T-cell (primary cell): ENCODE data around the gene TCERG1L. TPM values are rescaled to one million over a fixed set of nuclear protein-coding genes. Genes with fewer than 3 reads are reported as not detected.

Experiments used
- ATAC-seq, 4 experiments: fragments of 200-7000 bp in 3 of 4; fragments of 150-1000 bp in 1 of 4; cut with Tn5 transposase; replicated peaks in 1 of 4; 1 replicate in 3 of 4; 2 replicates in 1 of 4; pipeline ENCODE4 v1.10.0; 2021; ENCODE audit warnings: moderate library complexity in 3 of 4, mild to moderate bottlenecking in 2 of 4, moderate number of reproducible peaks in 1 of 4
- CTCF ChIA-PET, 2 donors: fragments of 300-600 bp; sonication (Branson Sonifier 250); formaldehyde crosslinking; loops; one replicate each; lab custom pipeline; 2022; ENCODE audit warnings: antibody characterized with exemption in 2 of 2; lab: Charles Lee
- POLR2A ChIA-PET, 2 donors: fragments of 300-600 bp; sonication (Branson Sonifier 250); formaldehyde crosslinking; loops; one replicate each; lab custom pipeline; 2022; ENCODE audit warnings: antibody characterized with exemption in 2 of 2; lab: Charles Lee
- DNase-seq, 35 experiments: peaks; one replicate each; pipeline versions ENCODE4 v3.0.0 to v3.0.0-alpha.2; 2013 to 2023
- H3K27ac ChIP-seq: one replicate; pipeline ENCODE4 v1.5.1; 2013; ENCODE audit warnings: low read length
- H3K27me3 ChIP-seq, 2 experiments: replicated peaks in 1 of 2; 1 replicate in 1 of 2; 2 replicates in 1 of 2; pipeline versions ENCODE4 v1.6.1 to v1.7.0; 2013; ENCODE audit warnings: low read length in 1 of 2, mixed read lengths in 1 of 2; ENCODE audit not compliant: control insufficient read depth in 2 of 2, insufficient read depth in 2 of 2; ENCODE audit errors: extremely low read depth in 1 of 2
- H3K36me3 ChIP-seq, 2 donors: 1 replicate in 1 of 2; 2 replicates in 1 of 2; pipeline versions ENCODE4 v1.6.1 to v1.7.0; 2013; ENCODE audit warnings: low read length in 1 of 2; ENCODE audit not compliant: control insufficient read depth in 2 of 2, insufficient read depth in 1 of 2; ENCODE audit errors: extremely low read depth in 1 of 2
- H3K4me1 ChIP-seq, 2 experiments: 1 replicate in 1 of 2; 2 replicates in 1 of 2; pipeline versions ENCODE4 v1.6.1 to v1.7.0; 2013; ENCODE audit warnings: low read length in 2 of 2, mixed read lengths in 1 of 2; ENCODE audit not compliant: insufficient read depth in 2 of 2, control insufficient read depth in 1 of 2; ENCODE audit errors: extremely low read depth in 1 of 2
- H3K4me3 ChIP-seq, 2 donors: 1 replicate in 1 of 2; 2 replicates in 1 of 2; pipeline versions ENCODE4 v1.5.1 to v1.7.0; 2013; ENCODE audit warnings: mild to moderate bottlenecking in 2 of 2, low read length in 1 of 2, moderate library complexity in 1 of 2; ENCODE audit not compliant: control insufficient read depth in 1 of 2; ENCODE audit errors: extremely low read depth in 1 of 2
- H3K9me3 ChIP-seq: 2 replicates; pipeline ENCODE4 v1.7.0; 2013
- H3K27ac Mint-ChIP-seq, 2 donors: one replicate each; pipeline ENCODE4 v1.8.0; 2020 to 2021; ENCODE audit warnings: mild to moderate bottlenecking in 2 of 2, mixed read lengths in 2 of 2
- H3K27me3 Mint-ChIP-seq, 2 donors: one replicate each; pipeline ENCODE4 v1.8.0; 2021 to 2022; ENCODE audit warnings: mixed read lengths in 2 of 2
- H3K36me3 Mint-ChIP-seq: one replicate; pipeline ENCODE4 v1.8.0; 2021; ENCODE audit warnings: mixed read lengths
- H3K4me1 Mint-ChIP-seq, 3 donors: one replicate each; pipeline ENCODE4 v1.8.0; 2020 to 2022; ENCODE audit warnings: mixed read lengths in 3 of 3, mild to moderate bottlenecking in 1 of 3
- H3K4me3 Mint-ChIP-seq, 3 donors: one replicate each; pipeline ENCODE4 v1.8.0; 2020 to 2022; ENCODE audit warnings: mild to moderate bottlenecking in 3 of 3, mixed read lengths in 3 of 3, moderate library complexity in 3 of 3
- H3K9me3 Mint-ChIP-seq, 3 donors: one replicate each; pipeline ENCODE4 v1.8.0; 2020 to 2022; ENCODE audit warnings: mixed read lengths in 3 of 3
- WGBS: methylation state at CpG from one replicate; pipeline ENCODE4 v1.1.5; 2013; ENCODE audit warnings: missing lambda C conversion rate; ENCODE audit not compliant: insufficient coverage; 5-methylcytosine and 5-hydroxymethylcytosine counted together
- total RNA-seq, 35 experiments: library from RNA in 6 of 35; stranded (reverse) in 6 of 35; fragments of 120-200 nt in 1 of 35; gene quantifications; one replicate each; pipeline versions ENCODE4 v1.2.1 to v1.2.4 and lab custom pipeline; 2013 to 2026

The TCERG1L gene
- total RNA-seq, 5 donors from 2014 or later (not counting 1 experiment from before 2014, with no cell fraction given): 0.13 to 0.29 (median 0.21) TPM; not detected in 1

DNA sequence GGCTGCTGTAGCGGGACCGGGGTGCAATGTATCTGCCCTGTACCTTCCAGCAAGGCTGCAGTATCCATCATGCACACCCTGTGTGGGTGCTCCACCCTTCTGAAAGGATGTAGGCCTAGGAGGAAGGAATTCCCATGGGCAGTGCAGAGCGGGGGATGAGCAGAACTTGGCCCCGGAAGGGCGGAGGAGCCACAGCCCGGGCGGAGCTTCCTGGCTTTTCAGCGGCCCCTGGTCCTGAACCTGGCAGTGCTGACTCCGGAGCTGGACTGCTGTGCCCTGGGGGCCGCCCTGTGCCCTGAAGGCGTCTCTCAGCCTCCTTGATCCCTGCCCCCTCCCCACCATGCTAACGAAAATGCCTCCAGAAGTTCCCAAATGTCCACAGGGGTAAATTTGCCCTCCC, 175.8 kb downstream of the TCERG1L start:
- H3K27me3 Mint-ChIP-seq: no peaks in the 10 kb centered on the region
- Histone ChIP-seq H3K9me3 (no peaks in the 10 kb centered on the region), H3K36me3 (no peaks in the 10 kb centered on the region), H3K27me3 (no peaks in the 10 kb centered on the region), H3K27ac (no peak overlapping the region), H3K4me3 (no peak overlapping the region), H3K4me1 (no peaks in the 10 kb centered on the region)
- ATAC-seq (no peak), DNase-seq (no peak)
- H3K27ac Mint-ChIP-seq: no peak overlapping the region
- no peak overlapping the region for H3K4me3 Mint-ChIP-seq
- H3K9me3 Mint-ChIP-seq: no peaks in the 10 kb centered on the region
- H3K36me3 Mint-ChIP-seq: no peaks in the 10 kb centered on the region
- ChIA-PET POLR2A (no interaction called here), CTCF (no interaction called here)
- H3K4me1 Mint-ChIP-seq: no peaks in the 10 kb centered on the region
- WGBS: 89% methylated on average over 7 of the region's 12 CpGs

DNA sequence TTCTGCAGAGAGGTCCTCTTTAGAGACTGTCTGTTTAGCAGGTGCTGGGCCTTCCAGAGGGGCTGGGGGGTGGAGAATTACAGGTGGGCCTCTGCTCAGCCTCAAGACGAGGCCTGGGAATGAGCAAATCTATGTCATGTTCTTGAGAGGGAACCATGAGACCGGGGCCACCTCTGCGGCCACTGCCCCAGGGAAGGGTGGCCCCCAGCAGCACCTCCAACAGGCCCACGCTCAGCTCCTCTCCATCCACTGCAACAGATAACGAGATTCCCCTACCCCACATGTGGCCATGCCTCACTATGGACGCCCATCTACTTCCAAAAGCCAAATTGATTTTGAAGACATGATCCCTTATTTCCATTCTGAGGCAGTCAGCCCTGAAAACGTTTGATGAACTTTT, 176.9 kb downstream of the TCERG1L start:
- 70% methylated on average over 5 of the region's 7 CpGs for WGBS
- DNase-seq (no peak), ATAC-seq (no peak)
- Histone ChIP-seq H3K27me3 (no peaks in the 10 kb centered on the region), H3K36me3 (no peaks in the 10 kb centered on the region), H3K4me1 (no peaks in the 10 kb centered on the region), H3K4me3 (no peak overlapping the region), H3K27ac (no peak overlapping the region), H3K9me3 (no peaks in the 10 kb centered on the region)
- POLR2A ChIA-PET: no interaction called here
- Mint-ChIP-seq H3K27ac (no peak overlapping the region), H3K4me1 (no peaks in the 10 kb centered on the region), H3K27me3 (no peaks in the 10 kb centered on the region), H3K4me3 (no peak overlapping the region), H3K36me3 (no peaks in the 10 kb centered on the region), H3K9me3 (no peaks in the 10 kb centered on the region)
- CTCF ChIA-PET: no interaction called here

DNA sequence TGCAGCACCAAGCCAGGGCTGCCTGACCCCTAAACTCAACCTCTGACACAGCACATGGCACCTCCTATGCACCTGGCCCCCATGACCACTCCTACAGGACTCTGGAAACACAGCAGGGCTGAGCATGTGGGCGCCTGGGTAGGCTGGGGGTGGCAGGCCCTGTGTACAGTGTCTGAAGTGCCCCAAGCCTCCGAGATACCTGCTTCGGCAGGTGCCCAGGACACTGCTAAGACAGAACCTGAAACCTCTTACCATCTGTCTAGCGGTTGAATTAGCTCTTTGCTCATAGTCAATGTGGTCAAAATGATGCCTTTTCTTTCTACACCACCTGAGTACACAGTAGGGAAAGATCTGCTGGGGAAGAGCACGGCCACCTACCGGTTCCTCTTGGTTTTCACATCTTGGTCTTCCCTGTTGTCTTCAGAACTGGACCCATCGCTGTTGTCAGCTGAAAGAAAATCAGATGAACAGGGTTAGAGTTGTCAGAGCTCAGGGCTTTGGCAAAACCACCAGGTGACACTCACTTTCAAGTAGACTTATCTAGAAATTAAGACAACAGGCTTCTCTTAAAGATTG, 177.4 kb downstream of the TCERG1L start:
- ChIA-PET POLR2A (no interaction called here), CTCF (no interaction called here)
- Histone ChIP-seq H3K4me3 (no peak overlapping the region), H3K4me1 (no peaks in the 10 kb centered on the region), H3K9me3 (no peaks in the 10 kb centered on the region), H3K36me3 (no peaks in the 10 kb centered on the region), H3K27ac (no peak overlapping the region), H3K27me3 (no peaks in the 10 kb centered on the region)
- H3K4me3 Mint-ChIP-seq: no peak overlapping the region
- H3K9me3 Mint-ChIP-seq: no peaks in the 10 kb centered on the region
- ATAC-seq (no peak), DNase-seq (no peak)
- H3K27me3 Mint-ChIP-seq: no peaks in the 10 kb centered on the region
- H3K36me3 Mint-ChIP-seq: no peaks in the 10 kb centered on the region
- WGBS: 90% methylated on average over 3 of the region's 7 CpGs
- no peaks in the 10 kb centered on the region for H3K4me1 Mint-ChIP-seq
- no peak overlapping the region for H3K27ac Mint-ChIP-seq

DNA sequence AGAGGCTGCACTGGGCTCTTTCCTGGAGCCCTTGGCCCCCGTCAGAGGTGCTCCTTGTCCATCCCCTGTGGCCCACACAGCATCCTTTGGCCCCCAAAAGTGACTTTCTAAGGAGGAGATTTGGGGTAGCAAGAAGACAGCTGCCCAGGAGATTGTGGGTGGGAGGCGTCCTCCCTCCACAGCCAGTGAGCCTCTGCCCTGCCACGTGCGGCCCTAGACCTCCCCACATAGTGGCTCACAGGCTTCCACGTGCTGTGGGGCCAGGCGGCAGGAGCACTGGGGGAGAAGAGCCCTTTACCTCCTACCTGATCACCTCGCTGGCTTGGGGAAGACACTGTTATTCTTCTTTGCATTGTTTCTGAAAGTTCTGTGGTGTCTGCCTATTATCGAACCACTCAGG, 178.8 kb downstream of the TCERG1L start:
- H3K4me3 ChIP-seq: no peak overlapping the region
- ATAC-seq (no peak), DNase-seq (no peak)
- CTCF ChIA-PET: no interaction called here
- POLR2A ChIA-PET: no interaction called here
- H3K36me3 ChIP-seq: no peaks in the 10 kb centered on the region
- H3K27ac Mint-ChIP-seq: no peak overlapping the region
- H3K9me3 Mint-ChIP-seq: no peaks in the 10 kb centered on the region
- no peaks in the 10 kb centered on the region for H3K27me3 Mint-ChIP-seq
- H3K4me3 Mint-ChIP-seq: no peak overlapping the region
- H3K27ac ChIP-seq: no peak overlapping the region
- H3K9me3 ChIP-seq: no peaks in the 10 kb centered on the region
- peaks cover 0 to 10% (median 0%) of the 10 kb centered on the region in 3 donors for H3K4me1 Mint-ChIP-seq
- H3K36me3 Mint-ChIP-seq: no peaks in the 10 kb centered on the region
- WGBS: 14% methylated on average over 1 of the region's 8 CpGs
- H3K27me3 ChIP-seq: peaks cover 0 to under 1% of the 10 kb centered on the region in 2 experiments
- H3K4me1 ChIP-seq: peaks cover 0 to 1% of the 10 kb centered on the region in 2 experiments

DNA sequence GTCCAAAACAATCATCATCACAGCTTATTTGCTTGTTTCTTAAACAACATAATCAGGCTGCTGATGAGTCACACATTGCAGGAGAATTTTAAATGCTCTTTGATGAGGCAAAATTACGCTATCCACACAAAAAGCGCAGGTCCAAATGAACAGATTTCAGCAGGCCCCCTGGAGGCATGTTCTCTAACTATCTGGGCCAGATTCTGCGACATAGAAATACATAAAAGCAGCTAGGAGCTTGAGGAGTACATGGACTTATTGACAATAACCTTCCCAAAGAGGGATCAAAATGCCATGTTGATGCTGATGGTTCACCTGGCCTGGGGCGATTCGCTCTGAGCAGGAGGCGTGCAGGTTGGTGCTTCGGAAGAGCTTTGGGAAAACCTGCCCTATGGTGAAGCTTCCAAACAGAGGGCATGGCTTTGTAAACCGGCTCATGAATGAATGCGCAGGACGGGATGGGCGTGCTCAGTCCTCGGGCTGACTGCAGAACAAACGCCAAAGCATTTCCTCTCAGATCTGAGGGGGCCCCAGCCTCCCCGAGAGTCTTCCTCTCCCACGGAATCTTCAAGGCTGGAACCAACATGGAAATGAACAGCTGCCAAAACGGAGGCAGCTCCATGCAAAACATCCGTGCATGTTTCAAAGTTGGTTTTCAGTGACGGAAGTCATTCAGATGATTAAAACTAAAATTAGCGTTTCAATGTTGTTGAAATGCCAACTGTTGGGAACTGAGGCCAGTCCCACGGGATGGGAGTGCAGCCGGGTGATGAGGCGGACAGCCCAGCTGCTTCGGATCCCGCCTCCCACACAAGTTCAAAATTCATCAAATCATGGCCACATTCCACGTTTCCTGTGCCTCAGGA, 179.6 kb downstream of the TCERG1L start:
- Mint-ChIP-seq H3K27ac (no peak overlapping the region), H3K27me3 (no peaks in the 10 kb centered on the region), H3K4me1 (peaks cover 0 to 17% (median 2%) of the 10 kb centered on the region in 3 donors), H3K9me3 (no peaks in the 10 kb centered on the region), H3K4me3 (no peak overlapping the region), H3K36me3 (no peaks in the 10 kb centered on the region)
- Histone ChIP-seq H3K27me3 (peaks cover 0 to 3% of the 10 kb centered on the region in 2 experiments), H3K27ac (no peak overlapping the region), H3K9me3 (no peaks in the 10 kb centered on the region), H3K36me3 (no peaks in the 10 kb centered on the region), H3K4me1 (peaks cover 0 to 8% of the 10 kb centered on the region in 2 experiments), H3K4me3 (no peak overlapping the region)
- POLR2A ChIA-PET: no interaction called here
- CTCF ChIA-PET: interaction anchor here in 1 of 2 donors (0.5 kb wide), 1 partner anchor 733 kb away, joined by 5 read pairs; no protein-coding TSS in a partner anchor
- WGBS: 66% methylated on average over 24 of the region's 25 CpGs
- DNase-seq (no peak), ATAC-seq (no peak)

DNA sequence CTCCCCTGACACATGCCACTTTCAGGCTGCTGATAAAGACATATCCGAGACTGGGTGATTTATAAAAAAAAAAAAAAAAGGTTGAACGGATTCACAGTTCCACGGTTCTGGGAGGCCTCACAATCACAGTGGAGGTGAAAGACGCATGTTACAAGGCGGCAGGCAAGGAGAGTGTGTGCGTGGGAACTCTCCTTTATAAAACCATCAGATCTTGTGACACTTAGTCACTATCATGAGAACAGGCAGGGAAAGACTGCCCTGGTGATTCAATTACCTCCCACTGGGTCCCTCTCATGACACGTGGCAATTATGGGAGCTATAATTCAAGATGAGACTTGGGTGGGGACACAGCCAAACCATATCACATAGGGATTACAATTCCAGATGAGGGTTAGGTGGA, 181.5 kb downstream of the TCERG1L start:
- WGBS: no CpG with 5 or more reads among the region's 7 CpGs
- POLR2A ChIA-PET: no interaction called here
- Histone ChIP-seq H3K27me3 (peaks cover 0 to 9% of the 10 kb centered on the region in 2 experiments), H3K9me3 (no peaks in the 10 kb centered on the region), H3K4me1 (peaks cover 0 to 13% of the 10 kb centered on the region in 2 experiments), H3K27ac (no peak overlapping the region), H3K4me3 (no peak overlapping the region), H3K36me3 (no peaks in the 10 kb centered on the region)
- H3K4me1 Mint-ChIP-seq: peaks cover 0 to 20% (median 4%) of the 10 kb centered on the region in 3 donors
- DNase-seq (no peak), ATAC-seq (no peak)
- no peaks in the 10 kb centered on the region for H3K27me3 Mint-ChIP-seq
- CTCF ChIA-PET: no interaction called here
- H3K4me3 Mint-ChIP-seq: no peak overlapping the region
- H3K9me3 Mint-ChIP-seq: no peaks in the 10 kb centered on the region
- H3K36me3 Mint-ChIP-seq: no peaks in the 10 kb centered on the region
- no peak overlapping the region for H3K27ac Mint-ChIP-seq
